GM23338 (cell line): Measurements from ENCODE around the gene HOXD4. TPM values are rescaled to one million over a fixed set of nuclear protein-coding genes. Genes with fewer than 3 reads are reported as not detected.

Experiments
- ATAC-seq: fragments of 200-7000 bp; cut with Tn5 transposase; 3 replicates; pipeline ENCODE4 v1.9.1; 2020
- DNase-seq: peaks from one replicate; pipeline ENCODE4 v3.0.0-alpha.2; 2015; ENCODE audit warnings: low spot score
- H2AFZ ChIP-seq: fragments of 200-600 bp; sonication (generic); 2 replicates; pipeline ENCODE4 v1.8.0; 2016; ENCODE audit warnings: antibody characterized with exemption, mild to moderate bottlenecking, moderate library complexity
- H3F3A ChIP-seq: fragments of 200-600 bp; sonication (generic); replicated peaks from 2 replicates; pipeline ENCODE4 v1.8.0; 2017; ENCODE audit warnings: antibody characterized with exemption, mixed run types, low read depth
- H3K27ac ChIP-seq: fragments of 200-600 bp; sonication (generic); 2 replicates; pipeline ENCODE4 v1.6.1; 2016; ENCODE audit warnings: low read depth
- H3K27me3 ChIP-seq: fragments of 200-600 bp; sonication (generic); 2 replicates; pipeline ENCODE4 v1.8.0; 2016; ENCODE audit warnings: mild to moderate bottlenecking, mixed run types, moderate library complexity; ENCODE audit not compliant: insufficient read depth
- H3K36me3 ChIP-seq: fragments of 200-600 bp; sonication (generic); 2 replicates; pipeline ENCODE4 v1.8.0; 2016; ENCODE audit warnings: mild to moderate bottlenecking; ENCODE audit not compliant: insufficient read depth
- H3K4me1 ChIP-seq: fragments of 200-600 bp; sonication (generic); 2 replicates; pipeline ENCODE4 v1.8.0; 2016; ENCODE audit warnings: mild to moderate bottlenecking, moderate library complexity; ENCODE audit not compliant: insufficient read depth
- H3K4me2 ChIP-seq: fragments of 200-600 bp; sonication (generic); 2 replicates; pipeline ENCODE4 v1.7.1; 2017; ENCODE audit warnings: mixed run types
- H3K4me3 ChIP-seq: fragments of 200-600 bp; sonication (generic); 2 replicates; pipeline ENCODE4 v1.6.1; 2016; ENCODE audit warnings: mixed run types
- H3K79me2 ChIP-seq: fragments of 200-600 bp; sonication (generic); replicated peaks from 2 replicates; pipeline ENCODE4 v1.8.0; 2017; ENCODE audit warnings: mild to moderate bottlenecking; ENCODE audit not compliant: insufficient read depth
- H3K9me2 ChIP-seq: fragments of 200-600 bp; sonication (generic); 2 replicates; pipeline ENCODE4 v1.8.0; 2017; ENCODE audit not compliant: insufficient read depth
- H4K20me1 ChIP-seq: fragments of 200-600 bp; sonication (generic); replicated peaks from 2 replicates; pipeline ENCODE4 v1.8.0; 2017; ENCODE audit warnings: mild to moderate bottlenecking; ENCODE audit not compliant: insufficient read depth
- H3K27ac Mint-ChIP-seq: 2 replicates; pipeline ENCODE4 v1.8.0; 2020; ENCODE audit warnings: inconsistent platforms, mild to moderate bottlenecking, moderate library complexity, mixed read lengths
- H3K27me3 Mint-ChIP-seq: 3 replicates; pipeline ENCODE4 v1.8.0; 2022; ENCODE audit warnings: low read depth, mild to moderate bottlenecking, moderate library complexity, mixed read lengths, inconsistent platforms; ENCODE audit not compliant: insufficient read depth, poor library complexity
- H3K36me3 Mint-ChIP-seq: 3 replicates; pipeline ENCODE4 v1.8.0; 2021; ENCODE audit warnings: low read depth, mild to moderate bottlenecking, inconsistent platforms, moderate library complexity, mixed read lengths
- H3K4me1 Mint-ChIP-seq: 3 replicates; pipeline ENCODE4 v1.8.0; 2020; ENCODE audit warnings: mild to moderate bottlenecking, inconsistent platforms, mixed read lengths
- H3K4me3 Mint-ChIP-seq: 3 replicates; pipeline ENCODE4 v1.8.0; 2021; ENCODE audit warnings: moderate library complexity, mild to moderate bottlenecking, inconsistent platforms, mixed read lengths
- H3K9me3 Mint-ChIP-seq: 3 replicates; pipeline ENCODE4 v1.8.0; 2020; ENCODE audit warnings: moderate library complexity, mild to moderate bottlenecking, inconsistent platforms, mixed read lengths
- CREB1 ChIP-seq: fragments of 250-450 bp; sonication (Bioruptor Pico); IDR thresholded peaks from 2 replicates; pipeline ENCODE4 v1.5.0; 2020; ENCODE audit warnings: low read depth, mild to moderate bottlenecking, moderate library complexity
- CTCF ChIP-seq, 2 experiments: fragments of 200-600 bp in 1 of 2; sonication (generic) in 1 of 2; conservative IDR thresholded peaks; 2 replicates each; pipeline versions ENCODE4 v1.5.1 to v1.6.1; 2016 to 2017; ENCODE audit warnings: antibody characterized with exemption in 2 of 2, low read depth in 2 of 2, mild to moderate bottlenecking in 2 of 2, moderate library complexity in 1 of 2
- ETS1 ChIP-seq: IDR thresholded peaks from 2 replicates; pipeline ENCODE4 v1.6.1; 2016; ENCODE audit warnings: antibody characterized with exemption
- EZH2 ChIP-seq: fragments of 200-600 bp; sonication (generic); IDR thresholded peaks from one replicate; pipeline ENCODE4 v1.8.0; 2017; ENCODE audit warnings: antibody characterized with exemption, mild to moderate bottlenecking, low read depth; ENCODE audit not compliant: unreplicated experiment
- JUNB ChIP-seq: IDR thresholded peaks from one replicate; pipeline ENCODE4 v1.6.1; 2016; ENCODE audit warnings: antibody characterized with exemption; ENCODE audit not compliant: unreplicated experiment
- NANOG ChIP-seq: IDR thresholded peaks from 2 replicates; pipeline ENCODE4 v1.6.1; 2016; ENCODE audit warnings: antibody characterized with exemption, borderline replicate concordance
- POLR2AphosphoS5 ChIP-seq: IDR thresholded peaks from 2 replicates; pipeline ENCODE4 v1.6.1; 2016; ENCODE audit warnings: antibody characterized with exemption, low read depth
- REST ChIP-seq: IDR thresholded peaks from one replicate; pipeline ENCODE4 v1.6.1; 2018; ENCODE audit warnings: antibody characterized with exemption; ENCODE audit not compliant: unreplicated experiment
- STAT1 ChIP-seq: IDR thresholded peaks from one replicate; pipeline ENCODE4 v1.6.1; 2016; ENCODE audit warnings: antibody characterized with exemption; ENCODE audit not compliant: unreplicated experiment
- ZNF114 ChIP-seq: fragments of 250-450 bp; sonication (Bioruptor Pico); IDR thresholded peaks from 2 replicates; pipeline ENCODE4 v1.5.0; 2020; ENCODE audit warnings: mild to moderate bottlenecking, moderate library complexity
- ZNF331 ChIP-seq: fragments of 250-450 bp; sonication (Bioruptor Pico); IDR thresholded peaks from 2 replicates; pipeline ENCODE4 v1.5.0; 2020; ENCODE audit warnings: low read depth, mild to moderate bottlenecking, moderate library complexity
- polyA plus RNA-seq: library from polyadenylated mRNA; unstranded; fragments of >200 nt; fragmentation: Nextera tagmentation; extraction: Ambion mirVana; gene quantifications from 2 replicates; pipeline ENCODE4 v1.2.1, GENCODE V29; 2016
- total RNA-seq: library from RNA; depleted of rRNA; stranded (reverse); fragments of >200 nt; shearing (Covaris generic); gene quantifications from 2 replicates; pipeline ENCODE4 v1.2.3, GENCODE V29; 2014

The HOXD4 gene
- total and polyA plus RNA-seq, 2 experiments from 2014 or later: not detected

- H3K4me3 Mint-ChIP-seq: no peak overlapping the region
- no peak; the same call in 2 of the 3 replicates for ATAC-seq
- H3K4me1 Mint-ChIP-seq: peaks cover 32% of the 10 kb centered on the region
Observed at GRCh38 chr2:176192351-176192750, 41.0 kb downstream of the HOXD4 start.

GRCh38 chr2:176193048-176193447 is 41.7 kb downstream of the HOXD4 start:
- Mint-ChIP-seq H3K27me3 (peaks cover 74% of the 10 kb centered on the region), H3K27ac (no peak overlapping the region)
- ATAC-seq: no peak

More at GRCh38 chr2:176192351-176192750, 41.0 kb downstream of the HOXD4 start:
- H3K27me3 ChIP-seq: peaks cover 93% of the 10 kb centered on the region
- no peaks in the 10 kb centered on the region for H3K79me2 ChIP-seq
- H3K36me3 ChIP-seq: no peaks in the 10 kb centered on the region
- peaks cover 18% of the 10 kb centered on the region for H4K20me1 ChIP-seq
- no peak for TF ChIP-seq ETS1
- peak; percentile 22; the same call in 1 of the 2 replicates for TF ChIP-seq NANOG
- DNase-seq: peak; percentile 42
- H3F3A ChIP-seq: peaks cover 12% of the 10 kb centered on the region; the same call in 1 of the 2 replicates
- H2AFZ ChIP-seq: no peak overlapping the region
- Mint-ChIP-seq H3K27ac (no peak overlapping the region), H3K27me3 (peaks cover 81% of the 10 kb centered on the region), H3K9me3 (no peaks in the 10 kb centered on the region), H3K36me3 (no peaks in the 10 kb centered on the region)
- H3K4me3 ChIP-seq: no peak overlapping the region
- H3K4me1 ChIP-seq: peaks cover 32% of the 10 kb centered on the region
- peak overlapping the region; percentile 31 for H3K4me2 ChIP-seq
- H3K27ac ChIP-seq: no peak overlapping the region
- H3K9me2 ChIP-seq: no peaks in the 10 kb centered on the region

GRCh38 chr2:176199902-176200301 is 48.6 kb downstream of the HOXD4 start:
- Mint-ChIP-seq H3K4me3 (no peak overlapping the region), H3K27ac (no peak overlapping the region), H3K4me1 (no peaks in the 10 kb centered on the region), H3K9me3 (no peaks in the 10 kb centered on the region), H3K27me3 (peaks cover 16% of the 10 kb centered on the region), H3K36me3 (no peaks in the 10 kb centered on the region)
- no peak for ATAC-seq
- H3K36me3 ChIP-seq: no peaks in the 10 kb centered on the region
- H3K4me2 ChIP-seq: no peak overlapping the region
- H3K27ac ChIP-seq: no peak overlapping the region
- H3K9me2 ChIP-seq: no peaks in the 10 kb centered on the region
- H2AFZ ChIP-seq: no peak overlapping the region
- H4K20me1 ChIP-seq: no peaks in the 10 kb centered on the region
- H3K4me3 ChIP-seq: no peak overlapping the region
- no peaks in the 10 kb centered on the region for H3F3A ChIP-seq
- H3K79me2 ChIP-seq: no peaks in the 10 kb centered on the region
- H3K4me1 ChIP-seq: no peaks in the 10 kb centered on the region
- no peak for DNase-seq
- H3K27me3 ChIP-seq: peaks cover 22% of the 10 kb centered on the region
- TF ChIP-seq STAT1: no peak
- no peak for TF ChIP-seq JUNB
- no peak for TF ChIP-seq NANOG
- no peak for TF ChIP-seq POLR2AphosphoS5
- TF ChIP-seq ETS1: no peak
- TF ChIP-seq ZNF331 (CRISPR knock-in tag): no peak
- TF ChIP-seq CREB1 (CRISPR knock-in tag): no peak
- no peak for TF ChIP-seq ZNF114
- TF ChIP-seq CTCF (conservative IDR thresholded peaks at IDR 0.05; ENCODE audit: low read depth in 2 of 2): no peak
- TF ChIP-seq REST: no peak

More at GRCh38 chr2:176193048-176193447, 41.7 kb downstream of the HOXD4 start:
- peaks cover 26% of the 10 kb centered on the region for H3K4me1 ChIP-seq
- H3K79me2 ChIP-seq: no peaks in the 10 kb centered on the region
- H4K20me1 ChIP-seq: peaks cover 15% of the 10 kb centered on the region
- Mint-ChIP-seq H3K9me3 (no peaks in the 10 kb centered on the region), H3K4me3 (no peak overlapping the region), H3K36me3 (no peaks in the 10 kb centered on the region), H3K4me1 (peaks cover 25% of the 10 kb centered on the region)
- H3K9me2 ChIP-seq: no peaks in the 10 kb centered on the region
- no peak overlapping the region for H3K27ac ChIP-seq
- H2AFZ ChIP-seq: no peak overlapping the region
- no peak for DNase-seq
- H3K27me3 ChIP-seq: peaks cover 91% of the 10 kb centered on the region
- H3F3A ChIP-seq: peaks cover 6% of the 10 kb centered on the region; the same call in 1 of the 2 replicates
- peak overlapping the region; percentile 31 for H3K4me2 ChIP-seq
- H3K36me3 ChIP-seq: no peaks in the 10 kb centered on the region
- TF ChIP-seq CREB1 (CRISPR knock-in tag) (no peak), ZNF114 (no peak), JUNB (no peak), EZH2 (no peak), STAT1 (no peak), ZNF331 (CRISPR knock-in tag) (no peak)
- no peak overlapping the region for H3K4me3 ChIP-seq
